ENCODE results near the gene TMOD1.

Gene TMOD1

GRCh38 chr9:97551308-97551707, 49.8 kb downstream of the TMOD1 start:
- DNase-seq: no peak

- DNase-seq: no peak
Observed at GRCh38 chr9:97553141-97553540, 51.7 kb downstream of the TMOD1 start.

DNA sequence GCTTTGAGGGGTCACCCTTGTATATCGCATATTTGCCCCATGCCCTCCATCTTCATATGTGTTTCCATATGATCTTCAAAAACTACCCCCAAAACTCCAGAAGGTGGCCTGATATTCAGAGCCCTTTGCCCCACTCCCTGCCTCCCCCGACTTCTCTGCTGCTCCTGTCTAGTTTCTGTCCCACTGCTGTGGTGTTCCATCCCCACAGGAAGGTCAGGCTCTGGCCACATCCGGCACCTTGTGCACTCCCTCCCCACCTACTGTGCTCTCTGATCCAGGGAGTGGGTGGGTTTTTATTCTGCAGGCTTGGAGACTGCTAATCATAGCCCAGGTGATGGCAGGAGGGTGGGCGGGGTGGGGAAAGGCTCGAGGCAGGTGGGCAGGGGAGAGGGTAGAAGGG, 52.4 kb downstream of the TMOD1 start:
- no peak for DNase-seq

GRCh38 chr9:97554566-97555075, 53.2 kb downstream of the TMOD1 start:
- DNase-seq: no peak

- no peak for DNase-seq
Observed at GRCh38 chr9:97555164-97555563, 53.7 kb downstream of the TMOD1 start.

- DNase-seq: no peak
Observed at GRCh38 chr9:97556036-97556720, 54.7 kb downstream of the TMOD1 start.

DNA sequence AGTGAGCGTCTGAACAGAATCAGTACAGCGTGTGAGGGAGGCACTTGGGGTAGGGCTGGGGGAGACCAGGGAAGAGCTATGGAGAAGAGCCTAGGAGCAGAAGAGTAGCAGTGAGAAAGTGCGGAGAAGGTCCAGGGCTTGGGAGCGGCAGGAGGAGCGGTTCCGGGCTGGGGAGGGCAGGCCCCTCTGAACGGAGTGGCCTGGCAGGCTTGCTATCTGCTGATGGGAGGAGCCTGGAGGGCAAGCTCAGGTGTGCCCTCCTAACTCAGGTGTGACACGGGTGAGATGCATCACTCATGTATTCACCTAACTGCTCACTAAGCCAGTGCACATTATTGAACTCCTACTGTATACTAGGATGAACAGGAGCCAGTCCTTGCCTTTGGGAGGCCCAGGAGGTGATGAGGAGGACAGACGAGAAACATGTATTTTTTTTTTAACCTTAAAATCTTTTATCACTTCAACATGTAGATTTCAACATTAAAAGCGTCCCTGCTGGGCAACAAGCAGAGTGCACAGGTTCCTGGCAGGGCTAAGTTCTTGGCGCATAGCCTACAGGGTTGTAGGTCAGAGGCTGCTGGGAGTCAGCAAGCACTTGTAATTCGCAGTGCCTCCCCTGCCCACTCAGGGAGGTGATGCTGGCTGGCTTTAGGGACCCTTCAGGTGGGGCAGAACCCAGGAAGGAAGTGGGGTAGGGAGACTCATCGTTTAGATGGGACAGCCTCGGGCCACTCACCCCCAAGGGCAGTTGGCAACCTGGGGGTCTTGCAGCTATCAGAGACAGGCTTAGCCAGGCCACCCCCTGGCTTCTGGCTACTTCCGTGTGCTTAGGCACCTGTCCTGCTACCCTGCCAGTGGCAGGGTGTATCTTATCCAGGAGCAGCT, 55.5 kb downstream of the TMOD1 start:
- no peak for DNase-seq

- no peak for DNase-seq
Observed at GRCh38 chr9:97557606-97558095, 56.2 kb downstream of the TMOD1 start.

GRCh38 chr9:97558701-97559101, 57.2 kb downstream of the TMOD1 start:
- DNase-seq: no peak

DNA sequence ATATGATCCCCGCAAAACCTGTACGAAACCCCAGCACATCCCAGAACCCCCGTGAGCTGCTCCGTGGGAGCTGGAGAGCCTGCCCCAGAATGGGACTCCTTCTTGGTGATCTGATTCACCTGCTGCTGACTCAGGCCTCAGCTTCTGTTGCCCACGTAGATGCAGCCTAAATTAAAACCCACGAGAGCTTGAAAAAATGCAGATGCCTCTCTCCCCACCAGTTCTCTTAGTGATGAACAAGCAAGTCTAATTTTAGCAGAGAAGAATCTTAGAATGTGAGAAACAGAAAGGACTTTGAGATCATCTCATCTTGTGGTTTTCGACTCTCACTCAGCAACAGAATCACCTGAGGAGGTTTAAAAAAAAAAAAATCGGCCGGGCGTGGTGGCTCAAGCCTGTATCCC, 57.6 kb downstream of the TMOD1 start:
- no peak for DNase-seq

- no peak for DNase-seq
Observed at GRCh38 chr9:97560154-97560553, 58.7 kb downstream of the TMOD1 start.

DNA sequence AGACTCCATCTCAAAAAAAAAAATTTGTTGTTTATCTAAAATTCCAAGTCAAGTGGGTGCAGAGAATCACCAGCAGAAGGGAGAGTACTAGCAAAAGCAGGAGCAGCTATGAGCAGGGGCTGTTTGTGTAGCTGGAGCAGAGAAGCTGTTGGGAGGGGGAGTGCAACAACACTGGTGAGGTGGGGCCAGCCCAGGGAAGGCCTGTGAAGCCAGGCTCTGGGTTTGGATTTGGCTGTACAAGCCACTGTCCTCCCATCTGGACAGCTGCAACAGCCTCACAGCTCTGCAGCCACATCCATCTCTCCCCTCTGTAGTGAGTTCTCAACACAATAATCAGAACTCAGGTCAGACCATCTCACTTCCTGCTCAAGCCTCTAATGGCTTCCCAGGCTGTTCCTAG, 59.4 kb downstream of the TMOD1 start:
- DNase-seq: no peak

GRCh38 chr9:97561501-97561900, 60.0 kb downstream of the TMOD1 start:
- no peak for DNase-seq

GRCh38 chr9:97562542-97562941, 61.1 kb downstream of the TMOD1 start:
- DNase-seq: no peak

GRCh38 chr9:97563458-97564135, 62.1 kb downstream of the TMOD1 start:
- DNase-seq: no peak

DNA sequence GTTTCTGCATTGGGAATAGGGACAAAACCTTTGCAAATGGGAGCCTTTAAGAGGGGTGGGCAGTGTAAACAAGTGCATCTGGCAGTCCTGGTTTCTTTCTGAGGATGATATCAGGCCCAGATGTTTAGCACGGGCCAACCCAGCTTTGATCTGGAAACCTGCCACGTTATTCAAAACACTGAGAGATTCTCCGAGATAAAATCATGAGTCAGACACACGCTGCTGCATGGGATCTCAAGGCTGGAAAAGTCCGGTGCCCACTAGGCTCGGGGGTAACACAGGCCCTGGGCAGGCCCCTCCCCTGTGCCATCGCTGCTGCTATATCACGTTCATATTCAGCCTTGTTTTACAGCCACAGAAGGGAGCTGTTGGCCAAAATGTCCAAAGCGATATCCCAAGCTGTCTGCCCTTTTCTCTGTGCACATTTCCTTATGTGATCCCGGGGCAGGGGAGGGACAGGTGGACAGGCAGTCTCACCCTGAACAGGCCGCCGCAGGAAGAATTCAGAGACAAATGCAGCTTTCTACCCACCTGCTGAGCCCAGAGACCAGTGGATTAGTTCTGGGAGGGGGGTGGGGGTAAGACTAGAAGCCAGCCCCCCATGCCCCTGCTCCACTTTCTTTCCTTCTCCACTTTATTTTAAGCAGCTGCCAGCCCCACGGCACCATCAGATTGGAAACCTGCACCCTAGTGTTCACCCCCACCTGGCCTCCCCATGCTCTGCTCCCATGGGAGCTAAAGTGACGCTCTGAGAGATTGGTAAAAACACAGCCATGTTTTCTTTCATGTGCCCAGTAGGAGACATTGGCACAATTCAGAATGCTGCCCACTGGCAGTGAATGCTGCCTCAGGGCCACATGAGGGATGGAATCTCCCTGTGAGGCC, 63.1 kb downstream of the TMOD1 start:
- DNase-seq: no peak

GRCh38 chr9:97565262-97565661, 63.8 kb downstream of the TMOD1 start:
- DNase-seq: no peak

- DNase-seq: no peak
Observed at GRCh38 chr9:97567182-97567893, 65.9 kb downstream of the TMOD1 start.

DNA sequence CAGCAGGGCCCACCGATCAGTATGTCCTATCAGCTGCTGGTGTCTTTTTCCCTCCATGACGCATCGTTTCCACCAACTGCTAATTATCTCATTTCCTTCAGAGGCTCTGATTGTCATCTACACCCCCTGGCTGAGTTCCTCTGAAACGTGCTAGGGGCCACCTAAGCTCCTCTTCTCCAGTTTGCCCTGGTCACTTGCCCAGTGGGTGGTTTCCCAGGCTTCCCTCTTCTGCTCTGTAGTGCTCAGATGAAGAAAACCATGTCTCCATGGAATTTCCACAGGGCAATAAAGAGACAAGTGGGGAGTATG, 66.4 kb downstream of the TMOD1 start:
- DNase-seq: no peak

GRCh38 chr9:97568461-97569275, 67.2 kb downstream of the TMOD1 start:
- no peak for DNase-seq

DNA sequence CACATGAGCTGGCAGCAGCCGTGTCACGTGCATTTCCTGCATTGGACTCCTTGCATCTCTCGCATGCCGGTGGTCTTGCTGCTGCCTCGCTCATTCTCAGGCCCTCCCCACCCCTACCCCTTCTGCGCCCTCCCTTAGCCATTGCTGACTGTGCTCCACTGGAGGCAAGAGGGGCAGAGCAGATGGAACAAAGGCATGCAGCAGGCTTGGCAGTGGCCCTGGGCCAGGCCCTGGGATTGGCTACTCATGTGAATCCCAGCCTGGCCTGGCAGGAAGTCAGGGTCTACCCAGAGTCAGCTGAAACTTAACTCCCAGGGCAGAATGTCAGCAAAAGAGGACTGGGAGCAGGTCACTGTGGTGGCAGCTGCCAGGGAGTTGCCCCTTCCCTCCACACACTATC, 69.4 kb downstream of the TMOD1 start:
- DNase-seq: no peak
